Heart left ventricle (tissue), 16 donors: ENCODE data around the gene POU3F1. TPM values are rescaled to one million over a fixed set of nuclear protein-coding genes. Genes with fewer than 3 reads are reported as not detected.
A peak's percentile ranks its signal among the peaks of the same experiment; 100 is the strongest.

ENCODE experiments used
- ATAC-seq, 4 donors: fragments of 200-7000 bp; cut with Tn5 transposase; one replicate each; pipeline ENCODE4 v1.9.1; 2020 to 2022; ENCODE audit warnings: moderate library complexity in 4 of 4, mild to moderate bottlenecking in 3 of 4, moderate number of reproducible peaks in 1 of 4
- DNase-seq, 5 donors: peaks; one replicate each; pipeline ENCODE4 v3.0.0-alpha.2; 2020
- H3K27ac ChIP-seq, 12 donors: fragments of 200-600 bp; sonication (generic) in 4 of 12; one replicate each; pipeline versions ENCODE4 v1.5.0 to v1.8.0; 2016 to 2022; ENCODE audit warnings: mild to moderate bottlenecking in 2 of 12
- H3K27me3 ChIP-seq, 9 donors: fragments of 200-600 bp; sonication (generic) in 2 of 9; one replicate each; pipeline versions ENCODE4 v1.5.1 to v1.8.0; 2016 to 2022; ENCODE audit warnings: mild to moderate bottlenecking in 3 of 9
- H3K36me3 ChIP-seq, 9 donors: fragments of 200-600 bp; sonication (generic) in 2 of 9; one replicate each; pipeline versions ENCODE4 v1.5.0 to v1.8.0; 2018 to 2022; ENCODE audit warnings: mild to moderate bottlenecking in 2 of 9
- H3K4me1 ChIP-seq, 12 donors: fragments of 200-600 bp; sonication (generic) in 4 of 12; one replicate each; pipeline versions ENCODE4 v1.5.0 to v1.8.0; 2016 to 2022; ENCODE audit warnings: mild to moderate bottlenecking in 3 of 12
- H3K4me3 ChIP-seq, 12 donors: fragments of 200-600 bp; sonication (generic) in 4 of 12; one replicate each; pipeline versions ENCODE4 v1.5.0 to v1.8.0; 2017 to 2022; ENCODE audit warnings: mild to moderate bottlenecking in 9 of 12, moderate library complexity in 4 of 12
- H3K9me3 ChIP-seq, 12 donors: fragments of 200-600 bp; sonication (generic) in 4 of 12; one replicate each; pipeline versions ENCODE4 v1.5.0 to v1.8.0; 2016 to 2022; ENCODE audit warnings: mild to moderate bottlenecking in 1 of 12
- CTCF ChIP-seq, 12 donors: fragments of 200-600 bp; sonication (generic) in 4 of 12; IDR thresholded peaks; one replicate each; pipeline versions ENCODE4 v1.5.0 to v1.8.0; 2018 to 2022; ENCODE audit warnings: antibody characterized with exemption in 12 of 12, mild to moderate bottlenecking in 5 of 12
- POLR2A ChIP-seq, 2 donors: fragments of 450-650 bp; IDR thresholded peaks; one replicate each; pipeline ENCODE4 v1.6.1; 2017; ENCODE audit warnings: antibody characterized with exemption in 2 of 2, mild to moderate bottlenecking in 2 of 2, moderate library complexity in 2 of 2
- WGBS, 4 donors: extraction: QIAGEN DNeasy Blood & Tissue Kit in 2 of 4; methylation state at CpG; one replicate each; pipeline versions ENCODE4 v1.1.5 to v1.1.7; 2013 to 2018; 5-methylcytosine and 5-hydroxymethylcytosine counted together
- intact Hi-C, 10 donors: fragments of 100-400 bp; cut with DNase I; formaldehyde crosslinking; loops; one replicate each; pipeline versions ENCODE4 v1.11.1 to v1.14.2; 2022
- polyA plus RNA-seq, 2 donors: library from polyadenylated mRNA; stranded (reverse); fragments of 200-250 nt; gene quantifications; one replicate each; pipeline ENCODE4 v1.2.3, GENCODE V29; 2013
- total RNA-seq, 9 donors: library from RNA; depleted of rRNA in 2 of 9; stranded (reverse); fragments of >200 nt in 2 of 9; fragmentation: NEBNext Ultra II Directional in 3 of 9; extraction: Animal tissue kit (Norgen Biotek cat#: 25700) in 3 of 9; gene quantifications; one replicate each; pipeline versions ENCODE4 v1.1.0 to v1.2.4, GENCODE V29; 2016 to 2023
- donor health status: ischemic (EF 13 %, LVEDD 7.1; RV severe dilation, severe dysfunction).
- donor health status: healthy with polysubstance abuse.
- donor health status: DM: no; HTN: yes; CAD: no.
- donor health status: DM: no; HTN: no; CAD: no.
- donor health status: ischemic (EF 25% LVEDD 6.9; RV normal size, moderate dysfunction).
- donor health status: ischemic (EF 25% LVEDD 5.7; RV mildly dilated, moderate dysfunction).
- donor health status: healthy.
- donor health status: DM: yes; HTN: yes; CAD: no.
- donor health status: ischemic (EF 35%, LVEDD 5.7; RV mildly dilated, moderate dysfunction).
- donor health status: nonischemic (EF 11% LVEDD 7.7; RV severe dilation, severe dysfunction).
- donor health status: DM: yes; HTN: yes; CAD: no.
- donor health status: PGD.
- donor health status: ischemic (EF 29% LVEDD 5.4; RV normal size, mild dysfunction).
- donor health status: nonischemic (EF 23%, LVEDD 6.1; RV moderate dilation, normal function).

The POU3F1 gene
- total and polyA plus RNA-seq, 11 donors: 0.17 to 0.18 TPM; not detected in 9

GRCh38 chr1:38061290-38061689 lies 14.7 kb upstream of the POU3F1 start:
- no peaks in the 10 kb centered on the region for H3K4me1 ChIP-seq
- intact Hi-C loops: no loop called here
- ATAC-seq (no peak), DNase-seq (no peak)
- no peak overlapping the region for H3K4me3 ChIP-seq
- H3K9me3 ChIP-seq: no peaks in the 10 kb centered on the region
- peaks cover 0 to 3% (median 0%) of the 10 kb centered on the region in 9 donors for H3K27me3 ChIP-seq
- H3K27ac ChIP-seq: no peak overlapping the region
- no peaks in the 10 kb centered on the region for H3K36me3 ChIP-seq
- no peak for TF ChIP-seq CTCF (IDR thresholded peaks at IDR 0.05)
- no peak for TF ChIP-seq POLR2A (IDR thresholded peaks at IDR 0.05)
- 93 to 100% (median 96%) methylated on average over 1 of the region's 1 CpG for WGBS, 4 donors

GRCh38 chr1:38060498-38060897 lies 13.9 kb upstream of the POU3F1 start:
- no peak overlapping the region for H3K27ac ChIP-seq
- intact Hi-C loops: no loop called here
- ATAC-seq: no peak

GRCh38 chr1:38059635-38060250 lies 13.2 kb upstream of the POU3F1 start:
- no peak overlapping the region for H3K27ac ChIP-seq
- no peaks in the 10 kb centered on the region for H3K36me3 ChIP-seq
- no peak for DNase-seq
- TF ChIP-seq POLR2A (IDR thresholded peaks at IDR 0.05): no peak
- no peak for TF ChIP-seq CTCF (IDR thresholded peaks at IDR 0.05)
- peaks cover 0 to 10% (median 0%) of the 10 kb centered on the region in 9 donors for H3K27me3 ChIP-seq
- WGBS, 4 donors: 47 to 81% (median 70%) methylated on average over 6 of the region's 6 CpGs
- intact Hi-C loops: no loop called here
- no peaks in the 10 kb centered on the region for H3K9me3 ChIP-seq
- peak in 2 of 4 donors; percentile 32 to 36 for ATAC-seq
- H3K4me1 ChIP-seq: no peaks in the 10 kb centered on the region
- no peak overlapping the region for H3K4me3 ChIP-seq

More at GRCh38 chr1:38060498-38060897, 13.9 kb upstream of the POU3F1 start:
- H3K27me3 ChIP-seq: peaks cover 0 to 6% (median 0%) of the 10 kb centered on the region in 9 donors
- H3K36me3 ChIP-seq: no peaks in the 10 kb centered on the region
- no peak overlapping the region for H3K4me3 ChIP-seq
- H3K4me1 ChIP-seq: no peaks in the 10 kb centered on the region
- TF ChIP-seq CTCF (IDR thresholded peaks at IDR 0.05): no peak
- TF ChIP-seq POLR2A (IDR thresholded peaks at IDR 0.05): no peak
- no peaks in the 10 kb centered on the region for H3K9me3 ChIP-seq
- DNase-seq: no peak
- 43 to 59% (median 53%) methylated on average over 1 to 2 of the region's 2 CpGs for WGBS, 4 donors

- no peak overlapping the region for H3K4me3 ChIP-seq
- 55 to 71% (median 66%) methylated on average over 4 of the region's 4 CpGs for WGBS, 4 donors
- DNase-seq (no peak), ATAC-seq (no peak)
- H3K27me3 ChIP-seq: peaks cover 0 to 25% (median 3%) of the 10 kb centered on the region in 9 donors
- no peak overlapping the region for H3K27ac ChIP-seq
- no peaks in the 10 kb centered on the region for H3K4me1 ChIP-seq
- H3K36me3 ChIP-seq: no peaks in the 10 kb centered on the region
- TF ChIP-seq CTCF (IDR thresholded peaks at IDR 0.05) (no peak), POLR2A (IDR thresholded peaks at IDR 0.05) (no peak)
- intact Hi-C loops: no loop called here
- no peaks in the 10 kb centered on the region for H3K9me3 ChIP-seq
Observed at GRCh38 chr1:38055965-38056364, 9.4 kb upstream of the POU3F1 start.
